ENCODE data around the gene CACYBP. TPM values are rescaled to one million over a fixed set of nuclear protein-coding genes. Genes with fewer than 3 reads are reported as not detected.

CACYBP gene
- total RNA-seq, 1 donor from 2014 or later, result 101 TPM

DNA sequence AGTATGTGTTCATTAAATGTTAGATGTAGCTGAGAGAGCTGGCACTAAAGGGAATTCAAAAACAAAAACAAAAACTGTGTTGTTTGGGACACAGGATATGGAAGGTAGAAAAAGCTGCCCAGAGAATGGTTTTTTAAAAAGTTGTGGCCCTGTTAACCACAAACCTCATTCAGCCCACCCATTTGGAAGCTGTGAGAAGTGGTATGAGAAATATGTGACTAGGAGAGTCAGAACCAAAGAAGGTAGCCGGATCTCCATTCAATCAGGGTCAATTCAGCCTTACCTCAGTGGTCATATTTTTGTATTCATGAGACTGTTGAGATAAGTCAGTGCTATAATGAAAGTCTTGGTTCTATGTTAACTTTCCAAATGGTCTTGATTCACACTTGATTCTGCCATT lies 29.8 kb upstream of the CACYBP start:
- DNase-seq, result no peak
- intact Hi-C loops (cut with DNase I), result no loop called here
- ATAC-seq (ENCODE audit: poor library complexity), result no peak

DNA sequence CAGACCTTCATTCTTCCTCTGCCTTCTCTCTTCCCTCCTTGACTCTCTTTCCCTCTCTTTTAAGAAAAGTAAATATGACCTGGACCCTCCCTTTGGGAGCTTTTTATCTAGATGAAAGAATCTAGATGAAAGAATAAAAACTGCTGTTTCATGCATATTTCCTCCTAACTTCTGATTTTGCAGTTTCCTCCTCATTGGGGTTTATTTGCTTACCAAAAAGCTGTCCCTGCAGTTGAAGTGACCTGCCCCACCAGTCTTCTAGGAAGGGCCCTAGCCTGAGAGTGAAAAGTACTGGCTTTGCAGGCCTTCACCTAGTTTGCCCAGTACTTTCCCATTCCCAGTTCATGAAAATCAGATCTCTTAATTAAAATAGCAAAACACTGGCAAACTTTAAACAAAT lies 28.3 kb upstream of the CACYBP start:
- ATAC-seq (ENCODE audit: poor library complexity), result no peak
- intact Hi-C loops (cut with DNase I), result no loop called here
- no peak for DNase-seq

DNA sequence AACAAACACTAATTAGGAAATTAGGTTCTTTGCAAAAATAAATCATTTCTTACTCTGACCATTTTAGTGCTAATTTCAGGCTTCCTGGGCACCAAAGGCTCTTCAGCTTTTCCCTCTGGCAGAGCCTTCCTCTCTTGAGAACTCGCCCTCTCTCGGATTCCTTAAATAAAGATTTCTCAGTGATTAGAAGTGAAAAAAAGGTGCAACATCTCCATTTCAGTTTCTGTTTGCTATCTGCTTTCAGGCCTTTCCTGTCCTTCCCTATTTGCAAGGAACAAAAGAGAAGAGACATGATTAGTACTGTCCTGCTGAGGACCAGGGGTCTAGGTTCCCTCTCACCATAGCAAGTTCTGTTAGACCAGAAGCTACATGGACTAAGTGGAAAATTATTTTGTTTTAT lies 27.8 kb upstream of the CACYBP start:
- no peak for DNase-seq
- ATAC-seq (ENCODE audit: poor library complexity), result no peak
- intact Hi-C loops (cut with DNase I), result no loop called here

DNA sequence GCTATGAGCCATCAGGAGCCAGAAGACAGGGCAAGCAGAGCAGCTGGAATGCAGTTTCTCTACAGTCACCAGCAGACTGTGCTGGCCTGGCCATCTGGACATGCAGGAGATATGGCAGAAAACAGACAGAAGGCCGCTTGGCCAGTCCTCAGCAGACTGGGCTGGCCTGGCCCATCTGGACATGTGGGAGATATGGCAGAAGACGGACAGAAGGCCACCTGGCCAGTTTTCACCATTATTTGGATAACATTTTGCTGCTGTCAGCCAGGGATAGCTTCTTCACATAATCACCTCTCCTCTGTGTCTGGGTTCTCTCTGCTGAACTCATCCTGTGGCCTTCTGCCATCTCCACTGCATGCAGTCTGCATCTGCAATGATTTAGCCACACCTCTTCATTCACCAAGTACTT lies 25.0 kb upstream of the CACYBP start:
- intact Hi-C loops (cut with DNase I), result no loop called here
- DNase-seq (peak; percentile 61), ATAC-seq (ENCODE audit: poor library complexity) (peak; percentile 66)

DNA sequence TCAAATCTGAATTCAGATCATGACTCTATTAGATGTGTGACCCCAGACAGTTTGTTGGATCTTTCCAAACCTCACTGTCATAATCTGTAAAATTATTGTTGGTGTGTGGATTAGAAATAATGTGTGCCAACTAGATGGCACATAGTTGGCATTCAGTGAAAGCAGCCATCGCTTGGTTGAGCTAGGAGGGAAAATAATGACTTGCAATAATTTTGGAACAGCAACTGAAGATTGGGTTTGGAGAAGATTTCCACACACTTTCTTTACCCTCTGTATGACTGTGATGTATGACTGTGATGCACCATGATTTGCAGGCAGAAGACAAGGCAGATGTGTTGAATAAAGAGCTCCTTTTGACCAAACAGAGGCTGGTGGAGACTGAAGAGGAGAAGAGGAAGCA lies 24.0 kb upstream of the CACYBP start:
- DNase-seq (no peak), ATAC-seq (ENCODE audit: poor library complexity) (no peak)
- intact Hi-C loops (cut with DNase I), result no loop called here

DNA sequence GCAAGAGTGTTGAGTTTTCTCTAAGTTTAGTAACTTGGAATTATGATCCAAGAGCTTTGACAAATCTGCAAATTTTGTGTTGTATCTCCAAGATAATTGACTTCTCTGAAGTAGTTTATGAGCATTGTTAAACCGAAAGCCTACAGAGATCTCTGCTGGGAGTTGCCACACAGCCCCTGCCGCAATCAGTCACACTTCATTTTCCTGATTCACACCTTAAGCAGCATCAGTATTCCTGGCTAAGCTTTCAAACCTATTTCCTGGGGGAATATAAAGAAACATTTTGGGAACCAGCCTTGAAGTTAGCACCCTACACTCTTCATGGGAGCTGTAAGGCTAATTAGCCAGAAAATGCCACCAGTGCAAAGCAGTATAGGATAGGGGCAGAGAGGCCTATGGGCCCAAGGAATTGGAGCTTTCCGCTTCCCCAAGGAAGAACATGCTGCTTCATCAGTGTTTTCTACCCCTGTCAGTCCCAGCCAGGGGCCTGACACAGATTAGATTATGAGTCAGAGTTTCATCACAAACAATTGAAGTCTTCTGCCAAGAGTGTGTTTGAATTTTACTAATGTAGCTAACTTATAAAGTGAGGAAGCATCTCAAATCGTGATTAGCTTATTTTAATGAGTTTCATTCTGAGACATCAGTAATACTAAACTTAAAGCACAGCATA lies 23.2 kb upstream of the CACYBP start:
- ATAC-seq (ENCODE audit: poor library complexity), result peak; percentile 72
- intact Hi-C loops (cut with DNase I), result no loop called here
- DNase-seq, result no peak

DNA sequence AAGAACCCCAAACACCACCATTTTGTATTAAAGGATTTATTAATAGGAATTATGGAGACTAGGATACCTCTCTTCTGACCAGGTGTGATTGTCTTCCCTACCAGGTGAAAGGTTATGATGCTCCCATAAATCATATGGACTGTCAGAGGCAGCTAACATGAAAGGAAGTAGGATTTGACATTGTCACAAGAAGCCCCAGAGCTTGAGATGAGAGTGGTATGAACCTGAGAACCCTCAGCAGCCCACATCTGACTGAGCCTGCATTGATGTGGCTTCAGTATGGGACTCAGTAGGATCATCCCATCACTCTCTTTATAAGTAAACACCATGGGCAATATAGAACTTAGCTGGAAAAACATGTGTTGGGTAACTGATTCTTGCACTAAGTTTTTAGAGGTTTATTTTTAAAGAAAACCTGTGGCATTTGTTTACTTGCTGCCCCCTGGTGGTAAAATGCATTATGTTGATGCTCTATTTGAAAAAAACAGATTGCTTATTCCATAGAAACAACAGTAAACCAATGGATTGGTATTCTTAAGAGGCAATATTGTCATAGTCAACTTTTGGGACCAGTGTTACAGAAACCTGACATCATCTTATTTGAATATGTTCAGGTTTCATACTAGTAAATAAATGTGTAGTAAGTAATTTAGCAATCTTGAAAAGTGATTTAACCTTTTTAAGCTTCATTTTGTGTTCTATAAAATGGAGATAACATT lies 16.6 kb upstream of the CACYBP start:
- DNase-seq (no peak), ATAC-seq (ENCODE audit: poor library complexity) (no peak)
- intact Hi-C loops (cut with DNase I), result no loop called here

DNA sequence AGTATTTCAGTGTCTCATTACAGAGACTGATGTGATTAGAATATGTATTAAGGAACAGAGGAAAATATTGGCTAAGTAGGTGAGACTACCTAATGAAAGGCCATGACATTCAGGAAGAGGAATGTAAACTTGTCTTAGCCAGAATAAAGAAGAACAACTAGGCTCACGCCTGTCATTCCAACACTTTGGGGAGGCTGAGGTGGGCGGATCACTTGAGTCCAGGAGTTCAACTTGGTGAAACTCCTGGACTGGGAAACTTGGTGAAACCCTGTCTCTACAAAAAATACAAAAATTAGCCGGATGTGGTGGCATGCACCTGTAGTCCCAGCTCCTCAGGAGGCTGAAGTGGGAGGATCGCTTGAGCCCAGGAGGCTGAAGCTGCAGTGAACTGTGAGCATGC lies 14.8 kb upstream of the CACYBP start:
- no peak for ATAC-seq (ENCODE audit: poor library complexity)
- no peak for DNase-seq
- intact Hi-C loops (cut with DNase I), result loop anchor here (5.0 kb wide), 1 partner anchor 218 kb away; no protein-coding TSS in a partner anchor

DNA sequence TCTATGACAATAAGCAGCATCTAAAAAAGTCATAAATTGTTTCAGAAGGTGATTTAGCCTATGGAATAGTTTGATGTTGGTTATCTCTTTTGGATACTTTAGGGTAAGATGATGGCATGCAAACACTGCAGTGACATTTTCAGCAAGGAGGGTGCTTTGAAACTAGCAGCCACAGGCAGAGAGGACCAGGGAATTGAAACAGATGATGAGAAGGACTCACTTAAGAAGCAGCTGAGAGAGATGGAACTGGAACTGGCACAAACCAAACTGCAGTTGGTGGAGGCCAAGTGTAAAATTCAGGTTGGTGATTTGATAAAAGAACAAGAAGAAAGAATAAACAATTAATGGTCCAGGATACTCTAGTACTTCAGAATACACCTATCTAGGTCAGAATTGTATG lies 11.2 kb upstream of the CACYBP start:
- DNase-seq, result no peak
- intact Hi-C loops (cut with DNase I), result loop anchor here (5.0 kb wide), 1 partner anchor 221 kb away; no protein-coding TSS in a partner anchor
- ATAC-seq (ENCODE audit: poor library complexity), result no peak

DNA sequence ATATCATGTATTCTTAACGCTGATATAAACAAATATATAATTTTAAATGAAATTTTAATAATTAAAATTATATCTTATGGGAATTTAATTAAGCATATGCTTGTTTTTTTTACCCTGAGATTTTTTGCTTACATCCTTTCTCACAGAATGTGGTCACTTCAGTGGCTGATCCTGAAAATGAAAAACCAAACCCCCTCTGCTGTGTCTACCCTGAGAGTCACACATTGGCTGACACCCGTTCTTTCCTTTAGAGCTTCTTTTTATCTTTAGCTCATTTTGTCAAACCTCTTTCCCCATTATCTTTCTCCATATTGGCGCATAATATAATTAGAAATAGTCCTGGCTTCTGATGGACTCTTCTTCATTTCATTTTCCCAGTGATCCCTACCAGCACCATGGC lies 10.8 kb upstream of the CACYBP start:
- ATAC-seq (ENCODE audit: poor library complexity), result no peak
- intact Hi-C loops (cut with DNase I), result loop anchor here (5.0 kb wide), 1 partner anchor 222 kb away; no protein-coding TSS in a partner anchor
- DNase-seq, result no peak

DNA sequence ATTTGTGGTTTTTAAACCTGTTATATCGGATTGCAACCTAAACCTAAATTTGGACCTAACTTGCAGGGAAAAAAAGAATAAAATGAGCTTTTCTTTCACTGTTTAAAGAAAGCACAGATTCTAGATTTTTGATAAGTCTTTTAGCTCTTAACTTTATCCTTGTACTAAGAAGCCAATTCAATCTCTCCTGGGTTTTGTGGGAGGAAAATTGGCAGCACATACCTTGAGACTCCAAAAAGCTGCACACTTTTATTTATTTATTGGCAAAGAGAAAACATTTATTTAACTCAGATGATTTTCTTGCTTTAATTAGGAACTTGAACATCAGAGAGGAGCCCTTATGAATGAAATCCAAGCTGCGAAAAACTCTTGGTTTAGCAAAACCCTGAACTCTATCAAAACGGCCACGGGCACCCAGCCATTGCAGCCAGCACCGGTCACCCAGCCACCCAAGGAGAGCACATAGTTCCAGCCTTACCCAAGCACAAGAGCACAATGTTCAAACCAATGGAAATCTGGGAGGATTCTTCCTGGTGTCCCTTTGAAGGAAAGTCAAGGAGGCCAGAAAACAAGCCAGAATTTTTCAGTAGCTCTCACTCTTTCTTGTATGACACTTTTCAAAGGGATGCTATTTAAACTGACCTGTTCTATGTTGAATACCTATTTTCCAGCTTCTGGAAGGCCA lies 10.1 kb upstream of the CACYBP start:
- ATAC-seq (ENCODE audit: poor library complexity) (peak; percentile 71), DNase-seq (no peak)
- intact Hi-C loops (cut with DNase I), result loop anchor here (5.0 kb wide), 1 partner anchor 222 kb away; no protein-coding TSS in a partner anchor

DNA sequence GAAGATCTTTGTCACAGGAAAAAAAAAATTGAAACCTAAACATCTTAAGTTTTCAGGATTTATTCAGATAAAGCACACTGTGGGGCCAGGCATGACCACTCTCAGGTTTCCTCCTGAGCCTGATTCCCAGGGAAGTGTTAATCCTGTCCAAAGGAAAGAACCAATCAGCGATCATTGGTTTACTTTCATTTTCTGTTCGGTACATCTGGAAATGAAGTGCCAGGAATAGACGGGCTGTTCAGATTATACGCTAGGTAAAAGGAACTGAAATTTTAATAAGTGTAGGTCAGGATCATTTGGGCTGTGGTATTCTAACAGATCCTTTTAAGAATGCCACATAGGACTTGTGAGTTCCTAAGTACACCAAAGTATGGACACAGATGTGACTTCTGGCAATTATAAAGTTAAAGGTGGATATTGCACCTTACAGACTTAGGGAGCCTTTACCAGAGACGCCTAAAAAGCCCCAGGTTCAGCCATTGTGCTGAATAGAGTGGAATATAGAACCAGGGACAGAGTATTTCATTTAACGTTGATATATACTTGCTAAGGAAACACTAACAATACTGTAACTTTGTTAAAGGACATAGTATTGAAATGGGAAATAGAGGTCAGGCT lies 9.3 kb upstream of the CACYBP start:
- no peak for DNase-seq
- intact Hi-C loops (cut with DNase I), result no loop called here
- ATAC-seq (ENCODE audit: poor library complexity), result peak; percentile 84

DNA sequence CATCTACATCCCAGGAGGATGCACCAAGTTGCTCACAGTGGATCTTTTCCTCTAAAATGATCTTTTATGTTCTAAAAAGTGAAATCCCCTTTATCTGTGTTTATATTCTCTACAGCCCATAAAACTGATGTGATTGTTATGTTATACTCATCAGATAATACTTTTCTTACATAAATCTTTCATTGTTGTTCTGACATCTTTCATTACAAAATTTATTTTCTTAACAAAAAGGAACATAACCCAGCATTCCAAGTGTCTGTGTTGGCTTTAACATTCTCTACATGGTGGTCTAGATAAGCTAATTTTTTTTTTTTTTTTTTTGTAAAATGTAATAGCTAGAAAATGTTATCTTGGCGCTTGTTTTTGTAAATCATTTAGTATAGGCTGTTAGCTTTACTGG lies 8.3 kb upstream of the CACYBP start:
- ATAC-seq (ENCODE audit: poor library complexity) (no peak), DNase-seq (no peak)
- intact Hi-C loops (cut with DNase I), result no loop called here

DNA sequence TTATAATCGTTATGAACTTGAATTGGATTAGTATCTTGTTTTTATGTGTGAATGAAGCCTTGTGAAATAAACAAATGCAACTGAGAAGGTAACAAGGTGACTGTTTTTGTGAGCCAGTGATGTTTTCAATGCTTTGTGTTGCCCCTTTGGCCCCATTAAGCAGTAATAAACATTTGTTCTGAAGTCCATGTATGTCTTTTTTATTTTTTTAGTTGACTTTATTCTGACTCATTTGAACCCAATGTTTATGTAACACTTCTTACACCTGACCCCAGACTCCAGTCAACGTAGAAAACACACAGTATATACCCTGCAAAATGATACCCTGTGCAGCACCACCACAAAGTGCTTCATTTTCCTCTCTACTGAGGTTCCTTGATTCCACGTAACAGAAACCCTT lies 4.6 kb upstream of the CACYBP start:
- intact Hi-C loops (cut with DNase I), result no loop called here
- DNase-seq (no peak), ATAC-seq (ENCODE audit: poor library complexity) (no peak)

DNA sequence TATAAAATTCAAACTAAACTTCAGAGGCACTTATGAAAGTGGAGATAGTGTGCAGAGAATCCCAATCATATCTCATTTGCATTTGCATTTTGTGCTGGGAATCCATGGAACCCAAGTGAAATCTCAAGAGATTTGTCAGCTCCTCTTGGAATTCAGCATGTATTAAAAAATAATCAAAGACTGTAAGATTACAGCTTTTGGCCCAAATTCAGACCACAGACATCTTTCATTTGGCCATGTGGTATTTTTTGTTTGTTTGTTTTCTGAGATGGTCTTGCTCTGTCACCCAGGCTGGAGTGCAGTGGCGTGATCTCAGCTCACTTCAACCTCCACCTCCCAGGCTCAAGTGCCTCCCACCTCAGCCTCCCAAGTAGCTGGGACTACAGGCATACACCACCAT lies 3.8 kb upstream of the CACYBP start:
- intact Hi-C loops (cut with DNase I), result no loop called here
- DNase-seq (no peak), ATAC-seq (ENCODE audit: poor library complexity) (no peak)

DNA sequence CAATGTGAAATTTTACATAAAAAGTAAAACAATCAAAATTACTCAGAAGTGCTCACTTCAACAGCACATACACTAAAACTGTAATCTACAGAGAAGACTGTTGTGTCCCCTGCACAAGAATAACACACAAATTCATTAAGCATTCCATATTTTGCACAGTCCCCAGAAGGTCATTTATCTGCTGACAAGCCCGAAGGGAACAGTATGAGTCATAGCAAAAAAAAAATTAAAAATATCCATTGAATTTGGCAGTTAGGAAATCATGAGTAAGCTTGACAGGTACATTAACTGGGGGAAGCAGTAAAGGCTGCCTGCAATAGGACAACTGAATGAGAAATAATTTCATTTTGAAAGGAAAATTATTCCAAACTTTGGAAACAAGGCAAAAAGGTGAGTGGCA lies 3.3 kb upstream of the CACYBP start:
- no peak for ATAC-seq (ENCODE audit: poor library complexity)
- no peak for DNase-seq
- intact Hi-C loops (cut with DNase I), result no loop called here

DNA sequence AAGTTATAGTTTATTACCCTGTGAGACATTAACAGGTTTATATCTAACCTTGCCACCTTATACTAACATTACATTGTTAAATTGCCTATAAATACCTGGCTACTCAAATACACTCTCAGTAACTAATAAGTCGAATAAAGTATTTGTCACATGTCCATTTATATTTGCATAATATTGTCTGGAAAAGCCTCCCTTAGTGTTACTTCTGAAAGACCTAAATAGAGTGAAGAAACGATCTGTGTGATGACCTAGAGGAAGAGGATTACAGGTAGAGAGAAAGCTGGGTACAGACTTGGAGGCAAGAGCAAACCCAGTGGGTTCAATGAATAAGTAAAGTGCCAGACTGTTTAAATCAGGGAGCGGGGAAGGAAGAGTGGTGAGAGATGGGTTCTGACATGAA lies 2.7 kb upstream of the CACYBP start:
- DNase-seq, result no peak
- ATAC-seq (ENCODE audit: poor library complexity), result no peak
- intact Hi-C loops (cut with DNase I), result no loop called here

DNA sequence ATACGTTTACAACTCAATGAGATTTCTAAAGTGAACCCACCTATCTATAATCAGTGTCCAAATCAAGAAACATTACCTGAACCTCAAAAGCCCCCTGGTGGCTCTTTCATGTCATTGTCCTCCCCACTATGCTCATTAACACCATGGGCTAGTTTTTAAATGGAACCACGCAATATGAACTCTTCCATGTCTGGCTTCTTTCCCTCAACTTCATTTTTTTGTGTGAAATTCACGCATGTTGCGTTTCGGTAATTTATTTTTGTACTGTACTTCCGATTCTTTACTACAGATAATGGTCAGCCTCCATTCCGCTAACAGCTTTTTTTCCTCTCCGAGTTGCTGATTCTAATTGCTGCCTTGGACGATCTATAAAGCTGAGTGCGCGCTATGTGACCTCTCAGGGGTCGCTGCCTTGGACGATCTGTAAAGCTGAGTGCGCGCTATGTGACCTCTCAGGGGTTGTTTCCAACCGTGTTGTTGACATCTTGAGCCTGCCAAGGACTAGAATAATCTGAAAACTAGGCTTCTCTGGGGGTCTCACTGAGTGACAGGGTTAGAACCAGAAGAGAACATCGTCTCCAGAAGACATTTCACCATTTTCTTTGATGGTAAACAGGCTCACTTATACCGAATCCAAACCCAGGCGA lies 1.1 kb upstream of the CACYBP start:
- intact Hi-C loops (cut with DNase I), result no loop called here
- peak; percentile 0 for ATAC-seq (ENCODE audit: poor library complexity)
- DNase-seq, result no peak
